ENCODE data around the gene THAP11. TPM values are rescaled to one million over a fixed set of nuclear protein-coding genes. Genes with fewer than 3 reads are reported as not detected.

Gene THAP11
- total and polyA plus RNA-seq, 2 of the 13 experiments (the other 11 are each of a cell fraction or from before 2014, with no cell fraction given), result 44.2 to 53.4 TPM

GRCh38 chr16:67880584-67880983 is 38.5 kb downstream of the THAP11 start:
- no peak for FAIRE-seq
- no peaks in the 10 kb centered on the region for H3K9me3 ChIP-seq (ENCODE audit: low read length)

GRCh38 chr16:67881621-67882161 is 39.6 kb downstream of the THAP11 start:
- peaks cover 58 to 88% of the 10 kb centered on the region in 2 experiments for H3K36me3 ChIP-seq (replicated peaks in 1 of 2; ENCODE audit: control insufficient read depth in 1 of 2, insufficient read depth in 2 of 2, low read length in 2 of 2)
- H4K20me1 ChIP-seq (ENCODE audit: insufficient read depth, low read length), result no peaks in the 10 kb centered on the region
- no peak overlapping the region for H3K27ac ChIP-seq (ENCODE audit: extremely low read length, insufficient read depth, low read length)
- H3K4me2 ChIP-seq (ENCODE audit: low read depth, low read length), result no peak overlapping the region
- no peak overlapping the region for H3K9ac ChIP-seq (ENCODE audit: insufficient read depth, low read depth, low read length)
- no peak for TF ChIP-seq ZNF101 (CRISPR knock-in tag; IDR thresholded peaks at IDR 0.05; ENCODE audit: borderline replicate concordance, low read depth)
- no peak for TF ChIP-seq SMAD3 (CRISPR knock-in tag; IDR thresholded peaks at IDR 0.05)
- TF ChIP-seq ELF1 (CRISPR knock-in tag; IDR thresholded peaks at IDR 0.05), result no peak
- no peak for TF ChIP-seq HMGXB4 (CRISPR knock-in tag; IDR thresholded peaks at IDR 0.05; ENCODE audit: borderline replicate concordance in 1 of 2, low read depth in 1 of 2)
- TF ChIP-seq ZSCAN9 (CRISPR knock-in tag; IDR thresholded peaks at IDR 0.05; ENCODE audit: borderline replicate concordance), result no peak
- 0 out of 2 replicates have a peak, but pooled peaks have one; percentile 13 for TF ChIP-seq RBFOX2 (IDR thresholded peaks at IDR 0.05; ENCODE audit: low read depth, low read length)
- no peak overlapping the region for H2AFZ ChIP-seq (ENCODE audit: low read length)
- intact Hi-C loops (cut with micrococcal nuclease; ENCODE audit: unreplicated experiment), result loop anchor here (5.0 kb wide), 1 partner anchor 161 kb away; no protein-coding TSS in a partner anchor
- ChIA-PET CTCF (ENCODE audit: low intra/inter-chr PET ratio, low total read pairs) (interaction anchor here (5.3 kb wide), 1 partner anchor 46 kb away, joined by 63 read pairs; no protein-coding TSS in a partner anchor), POLR2A (interaction anchor here (2.1 to 3.3 kb wide), 3 partner anchors 11 to 61 kb away, joined by 5 to 22 read pairs (median 12); partner anchors contain the start of genes LCAT and PSKH1)
- no peak overlapping the region for H3K4me3 ChIP-seq (replicated peaks in 1 of 3; ENCODE audit: insufficient read depth in 1 of 3, low read depth in 2 of 3, low read length in 3 of 3)
- no peaks in the 10 kb centered on the region for H3K9me3 ChIP-seq (ENCODE audit: low read length)
- ATAC-seq, result no peak
- peaks cover 31% of the 10 kb centered on the region for H3K4me1 ChIP-seq (ENCODE audit: insufficient read depth, low read length)
- BruUV-seq (replicated peaks), result no TSS peak
- no peak for FAIRE-seq
- in situ Hi-C loops (cut with HindIII; ENCODE audit: extremely low pct_ligation_motif_present, low pct_unique_long_range_greater_than_20kb), result loop anchor here (10.0 kb wide), 1 partner anchor 163 kb away; no protein-coding TSS in a partner anchor
- no peaks in the 10 kb centered on the region for H3K27me3 ChIP-seq (ENCODE audit: control insufficient read depth in 1 of 2, insufficient read depth in 2 of 2, low read length in 2 of 2)
- H3K79me2 ChIP-seq (ENCODE audit: insufficient read depth, low read length), result no peaks in the 10 kb centered on the region
- DNase-seq (ENCODE audit: low spot score), result no peak
- WGBS (ENCODE audit: low lambda C conversion rate), result 95% methylated on average over 20 of the region's 21 CpGs

More at GRCh38 chr16:67880584-67880983, 38.5 kb downstream of the THAP11 start:
- in situ Hi-C loops (cut with HindIII; ENCODE audit: extremely low pct_ligation_motif_present, low pct_unique_long_range_greater_than_20kb), result loop anchor here (10.0 kb wide), 1 partner anchor 164 kb away; no protein-coding TSS in a partner anchor
- POLR2A ChIA-PET, result interaction anchor here (2.1 kb wide), 1 partner anchor 55 kb away, joined by 5 read pairs; no protein-coding TSS in a partner anchor
- H3K36me3 ChIP-seq (replicated peaks in 1 of 2; ENCODE audit: control insufficient read depth in 1 of 2, insufficient read depth in 2 of 2, low read length in 2 of 2), result peaks cover 65 to 94% of the 10 kb centered on the region in 2 experiments
- ATAC-seq (no peak), DNase-seq (ENCODE audit: low spot score) (no peak)
- no peaks in the 10 kb centered on the region for H3K27me3 ChIP-seq (ENCODE audit: control insufficient read depth in 1 of 2, insufficient read depth in 2 of 2, low read length in 2 of 2)
- H4K20me1 ChIP-seq (ENCODE audit: insufficient read depth, low read length), result no peaks in the 10 kb centered on the region
- H3K79me2 ChIP-seq (ENCODE audit: insufficient read depth, low read length), result peaks cover 7% of the 10 kb centered on the region
- H3K27ac ChIP-seq (ENCODE audit: extremely low read length, insufficient read depth, low read length), result no peak overlapping the region
- H2AFZ ChIP-seq (ENCODE audit: low read length), result no peak overlapping the region
- 98% methylated on average over 13 of the region's 13 CpGs for WGBS (ENCODE audit: low lambda C conversion rate)
- H3K4me3 ChIP-seq (replicated peaks in 1 of 3; ENCODE audit: insufficient read depth in 1 of 3, low read depth in 2 of 3, low read length in 3 of 3), result no peak overlapping the region
- intact Hi-C loops (cut with micrococcal nuclease; ENCODE audit: unreplicated experiment), result loop anchor here (5.0 kb wide), 1 partner anchor 162 kb away; no protein-coding TSS in a partner anchor
- H3K4me2 ChIP-seq (ENCODE audit: low read depth, low read length), result no peak overlapping the region
- CTCF ChIA-PET (ENCODE audit: low intra/inter-chr PET ratio, low total read pairs), result no interaction called here
- BruUV-seq (replicated peaks), result no TSS peak
- TF ChIP-seq ZNF260 (CRISPR knock-in tag; IDR thresholded peaks at IDR 0.05; ENCODE audit: borderline replicate concordance, low read depth), result no peak
- TF ChIP-seq RBFOX2 (IDR thresholded peaks at IDR 0.05; ENCODE audit: low read depth, low read length), result 0 out of 2 replicates have a peak, but pooled peaks have one; percentile 26
- no peak overlapping the region for H3K9ac ChIP-seq (ENCODE audit: insufficient read depth, low read depth, low read length)
- peaks cover 32% of the 10 kb centered on the region for H3K4me1 ChIP-seq (ENCODE audit: insufficient read depth, low read length)

Measured in HepG2 (cell line).